A549 (cell line): ENCODE data around the gene CTR9. TPM values are rescaled to one million over a fixed set of nuclear protein-coding genes. Genes with fewer than 3 reads are reported as not detected.

Source experiments
- ATAC-seq, 2 experiments: fragments of 200-7000 bp in 1 of 2; fragments of >200 bp in 1 of 2; cut with Nextera tagmentation in 1 of 2; cut with Tn5 transposase in 1 of 2; 3 replicates each; pipeline versions ENCODE4 v1.8.0 to v1.9.1; 2018 to 2020; ENCODE audit warnings: mild to moderate bottlenecking in 1 of 2, moderate library complexity in 1 of 2
- CTCF ChIA-PET: fragments of 300-600 bp; sonication (Branson Sonifier 250); formaldehyde crosslinking; extraction: SDS; loops from one replicate; lab custom pipeline; 2021; ENCODE audit warnings: antibody characterized with exemption, inconsistent platforms; lab: Yijun Ruan, JAX
- POLR2A ChIA-PET: fragments of 350-600 bp; formaldehyde crosslinking; extraction: SDS; loops from one replicate; lab custom pipeline; 2021; ENCODE audit warnings: antibody characterized with exemption, inconsistent platforms; lab: Yijun Ruan, JAX
- DNase-seq, 2 experiments: peaks; one replicate each; pipeline versions ENCODE4 v3.0.0 to v3.0.0-alpha.2; 2011 to 2016; ENCODE audit warnings: low read depth in 1 of 2, low spot score in 1 of 2
- FAIRE-seq: peaks from 2 replicates; lab custom pipeline; 2011; peaks lifted over from hg19 to GRCh38; lab: Jason Lieb, UNC
- H3K27ac ChIP-seq, 2 experiments: fragments of >200 bp; sonication (Bioruptor Twin); formaldehyde crosslinking; 3 replicates each; pipeline ENCODE4 v1.5.1; 2016 to 2017
- H3K4me1 ChIP-seq: fragments of >200 bp; sonication (Bioruptor Twin); formaldehyde crosslinking; 3 replicates; pipeline ENCODE4 v1.6.1; 2016
- H3K4me2 ChIP-seq: fragments of >200 bp; sonication (Bioruptor Twin); formaldehyde crosslinking; 3 replicates; pipeline ENCODE4 v1.6.1; 2016
- H3K4me3 ChIP-seq: fragments of >200 bp; sonication (Bioruptor Twin); formaldehyde crosslinking; 3 replicates; pipeline ENCODE4 v1.5.1; 2016
- H3K9me3 ChIP-seq: fragments of >200 bp; sonication (Bioruptor Twin); formaldehyde crosslinking; 3 replicates; pipeline ENCODE4 v1.6.1; 2016
- ATOH8 ChIP-seq: fragments of 250-450 bp; sonication (Bioruptor Pico); IDR thresholded peaks from 2 replicates; pipeline ENCODE4 v1.5.0; 2020; ENCODE audit warnings: low read depth, mild to moderate bottlenecking, moderate library complexity
- BHLHE40 ChIP-seq: IDR thresholded peaks from 2 replicates; pipeline ENCODE4 v1.6.1; 2012; ENCODE audit warnings: low read depth, low read length, inconsistent platforms
- CBX2 ChIP-seq: fragments of 200-600 bp; sonication (generic); IDR thresholded peaks from 2 replicates; pipeline ENCODE4 v1.6.1; 2016; ENCODE audit warnings: low read depth, mild to moderate bottlenecking, borderline replicate concordance
- E2F6 ChIP-seq: IDR thresholded peaks from 2 replicates; pipeline ENCODE4 v1.6.1; 2012; ENCODE audit warnings: low read depth, borderline replicate concordance
- FOSB ChIP-seq: fragments of 250-450 bp; sonication (Bioruptor Pico); IDR thresholded peaks from 2 replicates; pipeline ENCODE4 v1.5.0; 2020; ENCODE audit warnings: mild to moderate bottlenecking, moderate library complexity
- HOXA7 ChIP-seq: fragments of 250-450 bp; sonication (Bioruptor Pico); IDR thresholded peaks from 2 replicates; pipeline ENCODE4 v1.5.0; 2020; ENCODE audit warnings: mild to moderate bottlenecking, moderate library complexity
- HOXB13 ChIP-seq: fragments of 250-450 bp; sonication (Bioruptor Pico); IDR thresholded peaks from 2 replicates; pipeline ENCODE4 v1.5.0; 2020; ENCODE audit warnings: low read depth, mild to moderate bottlenecking, moderate library complexity
- HOXB5 ChIP-seq: fragments of 250-450 bp; sonication (Bioruptor Pico); IDR thresholded peaks from 2 replicates; pipeline ENCODE4 v1.5.0; 2020; ENCODE audit warnings: mild to moderate bottlenecking, moderate library complexity
- JUN ChIP-seq, 2 experiments: fragments of >200 bp; sonication (Bioruptor Twin); formaldehyde crosslinking; IDR thresholded peaks; 2 replicates in 1 of 2; 3 replicates in 1 of 2; pipeline ENCODE4 v1.6.1; 2016 to 2017
- JUNB ChIP-seq: fragments of >200 bp; sonication (Bioruptor Twin); formaldehyde crosslinking; IDR thresholded peaks from 2 replicates; pipeline ENCODE4 v1.6.1; 2016
- KDM1A ChIP-seq: fragments of 200-600 bp; sonication (generic); IDR thresholded peaks from 2 replicates; pipeline ENCODE4 v1.6.1; 2016; ENCODE audit warnings: low read depth, mild to moderate bottlenecking
- MYC ChIP-seq: IDR thresholded peaks from 2 replicates; pipeline ENCODE4 v1.6.1; 2012; ENCODE audit warnings: mild to moderate bottlenecking, inconsistent platforms, low read length, improper control_type of control experiment, borderline replicate concordance
- NR3C1 ChIP-seq: fragments of >200 bp; sonication (Bioruptor Twin); formaldehyde crosslinking; IDR thresholded peaks from 3 replicates; pipeline ENCODE4 v1.6.1; 2017
- RARB ChIP-seq: fragments of 250-450 bp; sonication (Bioruptor Pico); IDR thresholded peaks from 2 replicates; pipeline ENCODE4 v1.8.0; 2021; ENCODE audit warnings: mild to moderate bottlenecking, moderate library complexity
- RNF2 ChIP-seq: fragments of 200-600 bp; sonication (generic); IDR thresholded peaks from 2 replicates; pipeline ENCODE4 v1.6.1; 2016; ENCODE audit warnings: low read depth, mild to moderate bottlenecking, antibody characterized with exemption, moderate library complexity, borderline replicate concordance
- SMC3 ChIP-seq: fragments of >200 bp; sonication (Bioruptor Twin); formaldehyde crosslinking; IDR thresholded peaks from 3 replicates; pipeline ENCODE4 v1.6.1; 2018; ENCODE audit warnings: inconsistent platforms
- TFCP2L1 ChIP-seq: fragments of 250-450 bp; sonication (Bioruptor Pico); IDR thresholded peaks from 2 replicates; pipeline ENCODE4 v1.5.0; 2021; ENCODE audit warnings: mild to moderate bottlenecking
- ZSCAN20 ChIP-seq: fragments of 250-450 bp; sonication (Bioruptor Pico); IDR thresholded peaks from 2 replicates; pipeline ENCODE4 v1.8.0; 2022; ENCODE audit warnings: mild to moderate bottlenecking, moderate library complexity
- WGBS: methylation state at CpG from one replicate; pipeline ENCODE4 v1.1.6; 2017; ENCODE audit errors: missing lambda C conversion rate; 5-methylcytosine and 5-hydroxymethylcytosine counted together
- polyA plus RNA-seq, 4 experiments: library from polyadenylated mRNA; depleted of rRNA in 3 of 4; stranded (reverse); fragments of >200 nt; fragmentation: RNase III in 1 of 4; extraction: RNeasy Plus Mini Kit Qiagen cat#74134 plus additional on column Dnase treatment in 1 of 4; gene quantifications; 2 replicates in 3 of 4; 3 replicates in 1 of 4; pipeline ENCODE4 v1.2.3, GENCODE V29; 2011 to 2017
- TF ChIP-seq, protein P1 (sequence below): fragments of 150-350 bp; IDR thresholded peaks from 2 replicates; pipeline ENCODE4 v1.6.1; 2014; ENCODE audit warnings: low read depth, mild to moderate bottlenecking, low read length
- TF ChIP-seq, protein P2 (sequence below): fragments of 250-450 bp; sonication (Bioruptor Pico); IDR thresholded peaks from 2 replicates; pipeline ENCODE4 v1.5.0; 2021; ENCODE audit warnings: mild to moderate bottlenecking, moderate library complexity, borderline replicate concordance

The CTR9 gene
- polyA plus RNA-seq, 2 of the 4 experiments (the other 2 are of a cell fraction): 24.8 to 35.0 TPM

DNA sequence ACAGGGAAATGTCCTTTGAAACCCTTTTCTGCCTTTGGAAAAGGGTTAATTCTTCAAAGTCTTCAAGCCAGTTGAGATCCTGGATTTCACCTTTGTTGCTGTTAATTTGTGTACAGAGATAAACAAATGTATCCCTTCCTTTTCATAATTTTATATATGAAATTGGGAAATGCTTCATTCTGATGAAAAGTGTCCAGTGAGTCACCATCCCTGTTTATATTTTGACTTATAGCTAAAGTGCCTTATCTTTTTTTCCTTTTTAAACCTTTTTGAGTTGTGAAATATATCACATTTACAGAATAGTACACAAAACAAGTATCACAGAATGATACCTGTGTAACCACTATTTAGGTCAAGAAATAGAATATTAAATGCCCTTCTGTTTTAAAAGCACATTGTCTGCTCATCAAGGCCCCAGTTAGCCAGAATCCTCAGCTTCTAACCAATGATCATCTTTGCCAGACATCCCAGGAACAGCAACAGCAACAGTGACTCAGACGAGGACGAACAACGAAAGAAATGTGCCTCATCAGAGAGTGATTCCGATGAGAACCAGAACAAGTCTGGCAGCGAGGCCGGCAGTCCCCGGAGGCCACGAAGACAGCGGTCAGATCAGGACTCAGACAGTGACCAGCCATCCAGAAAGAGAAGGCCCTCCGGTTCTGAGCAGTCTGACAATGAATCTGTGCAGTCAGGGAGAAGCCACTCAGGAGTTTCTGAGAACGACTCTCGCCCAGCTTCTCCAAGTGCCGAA is 27.3 kb downstream of the CTR9 start:
- ATAC-seq (no peak), DNase-seq (no peak), FAIRE-seq (no peak)
- Histone ChIP-seq H3K4me1 (no peaks in the 10 kb centered on the region), H3K4me2 (no peak overlapping the region), H3K4me3 (no peak overlapping the region), H3K27ac (no peak overlapping the region), H3K9me3 (no peaks in the 10 kb centered on the region)
- POLR2A ChIA-PET: no interaction called here
- CTCF ChIA-PET: interaction anchor here (0.6 to 1.4 kb wide), 2 partner anchors 8 to 245 kb away, joined by 3 to 5 read pairs; no protein-coding TSS in a partner anchor
- WGBS: 89% methylated on average over 13 of the region's 13 CpGs
- TF ChIP-seq FOSB (no peak), MYC (no peak), KDM1A (no peak), TFCP2L1 (CRISPR knock-in tag) (no peak), CBX2 (no peak), RARB (CRISPR knock-in tag) (no peak), SMC3 (no peak), JUNB (no peak), HOXB5 (CRISPR knock-in tag) (no peak), HOXA7 (CRISPR knock-in tag) (no peak), JUN (IDR thresholded peaks at IDR 0.05) (no peak)
- TF ChIP-seq, protein P1, sequence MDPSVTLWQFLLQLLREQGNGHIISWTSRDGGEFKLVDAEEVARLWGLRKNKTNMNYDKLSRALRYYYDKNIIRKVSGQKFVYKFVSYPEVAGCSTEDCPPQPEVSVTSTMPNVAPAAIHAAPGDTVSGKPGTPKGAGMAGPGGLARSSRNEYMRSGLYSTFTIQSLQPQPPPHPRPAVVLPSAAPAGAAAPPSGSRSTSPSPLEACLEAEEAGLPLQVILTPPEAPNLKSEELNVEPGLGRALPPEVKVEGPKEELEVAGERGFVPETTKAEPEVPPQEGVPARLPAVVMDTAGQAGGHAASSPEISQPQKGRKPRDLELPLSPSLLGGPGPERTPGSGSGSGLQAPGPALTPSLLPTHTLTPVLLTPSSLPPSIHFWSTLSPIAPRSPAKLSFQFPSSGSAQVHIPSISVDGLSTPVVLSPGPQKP: no peak

DNA sequence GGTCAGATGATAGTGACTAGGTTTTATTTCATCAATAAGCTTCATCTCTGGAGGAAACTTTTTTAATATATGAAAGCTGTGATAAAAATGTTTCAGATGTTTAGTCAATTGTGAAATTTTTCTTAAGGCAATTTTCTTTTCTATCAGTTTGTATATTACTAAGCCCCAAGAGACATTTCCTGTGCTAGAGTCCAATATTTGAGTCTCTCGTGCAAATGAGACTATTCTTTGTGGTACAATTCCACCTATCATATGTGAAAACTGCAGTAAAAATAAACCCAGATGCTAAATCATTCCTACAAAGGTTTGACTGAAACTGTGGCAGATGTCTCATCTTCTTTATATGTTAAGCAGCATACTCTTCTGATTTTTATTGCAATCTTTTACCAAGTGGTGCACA is 28.0 kb downstream of the CTR9 start:
- ATAC-seq (no peak), DNase-seq (no peak)
- 92% methylated on average over 1 of the region's 1 CpG for WGBS
- no peak overlapping the region for H3K4me3 ChIP-seq
- H3K9me3 ChIP-seq: no peaks in the 10 kb centered on the region
- CTCF ChIA-PET: interaction anchor here (1.4 kb wide), 1 partner anchor 9 kb away, joined by 5 read pairs; no protein-coding TSS in a partner anchor
- H3K4me1 ChIP-seq: no peaks in the 10 kb centered on the region
- no peak overlapping the region for H3K4me2 ChIP-seq
- no peak for TF ChIP-seq NR3C1
- TF ChIP-seq E2F6: no peak
- TF ChIP-seq, protein P2, sequence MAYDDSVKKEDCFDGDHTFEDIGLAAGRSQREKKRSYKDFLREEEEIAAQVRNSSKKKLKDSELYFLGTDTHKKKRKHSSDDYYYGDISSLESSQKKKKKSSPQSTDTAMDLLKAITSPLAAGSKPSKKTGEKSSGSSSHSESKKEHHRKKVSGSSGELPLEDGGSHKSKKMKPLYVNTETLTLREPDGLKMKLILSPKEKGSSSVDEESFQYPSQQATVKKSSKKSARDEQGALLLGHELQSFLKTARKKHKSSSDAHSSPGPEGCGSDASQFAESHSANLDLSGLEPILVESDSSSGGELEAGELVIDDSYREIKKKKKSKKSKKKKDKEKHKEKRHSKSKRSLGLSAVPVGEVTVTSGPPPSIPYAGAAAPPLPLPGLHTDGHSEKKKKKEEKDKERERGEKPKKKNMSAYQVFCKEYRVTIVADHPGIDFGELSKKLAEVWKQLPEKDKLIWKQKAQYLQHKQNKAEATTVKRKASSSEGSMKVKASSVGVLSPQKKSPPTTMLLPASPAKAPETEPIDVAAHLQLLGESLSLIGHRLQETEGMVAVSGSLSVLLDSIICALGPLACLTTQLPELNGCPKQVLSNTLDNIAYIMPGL (CRISPR knock-in tag): no peak
- TF ChIP-seq TFCP2L1 (CRISPR knock-in tag): no peak
- no peak for TF ChIP-seq BHLHE40
- TF ChIP-seq JUN (IDR thresholded peaks at IDR 0.05): no peak
- TF ChIP-seq ATOH8 (CRISPR knock-in tag): no peak
- TF ChIP-seq HOXB13 (CRISPR knock-in tag): no peak
- no peak for TF ChIP-seq RNF2
- TF ChIP-seq ZSCAN20 (CRISPR knock-in tag): no peak
- TF ChIP-seq, all 56 proteins: peak for 0
- POLR2A ChIA-PET: no interaction called here
- no peak for FAIRE-seq
- no peak overlapping the region for H3K27ac ChIP-seq
